Measurements from ENCODE around the gene BLACAT1.

The BLACAT1 gene

DNA sequence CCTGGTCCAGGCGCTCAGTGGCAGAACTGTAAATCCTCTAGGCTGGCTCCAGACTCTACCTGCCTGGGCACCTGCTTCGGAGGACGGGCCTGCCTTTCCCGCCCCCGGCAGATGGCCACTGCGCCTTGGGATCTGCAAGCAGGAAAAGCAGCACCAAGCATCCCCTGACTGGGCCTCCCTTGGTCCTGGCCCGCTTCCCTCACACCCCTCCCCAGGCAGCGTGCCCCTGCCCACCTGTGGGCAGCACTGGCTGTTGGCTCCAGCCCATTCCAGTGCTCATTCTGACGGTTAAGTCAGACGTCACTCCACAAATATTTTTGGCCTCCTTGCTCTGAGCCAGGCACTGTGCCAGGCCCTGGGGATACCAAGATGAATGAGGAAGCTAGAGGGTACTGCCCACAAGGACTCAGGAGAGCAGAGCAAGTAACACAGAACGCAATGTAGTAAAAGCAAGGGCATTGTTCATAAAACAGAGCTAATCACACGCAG is 22.0 kb upstream of the BLACAT1 start:
- TF ChIP-seq, protein P1, sequence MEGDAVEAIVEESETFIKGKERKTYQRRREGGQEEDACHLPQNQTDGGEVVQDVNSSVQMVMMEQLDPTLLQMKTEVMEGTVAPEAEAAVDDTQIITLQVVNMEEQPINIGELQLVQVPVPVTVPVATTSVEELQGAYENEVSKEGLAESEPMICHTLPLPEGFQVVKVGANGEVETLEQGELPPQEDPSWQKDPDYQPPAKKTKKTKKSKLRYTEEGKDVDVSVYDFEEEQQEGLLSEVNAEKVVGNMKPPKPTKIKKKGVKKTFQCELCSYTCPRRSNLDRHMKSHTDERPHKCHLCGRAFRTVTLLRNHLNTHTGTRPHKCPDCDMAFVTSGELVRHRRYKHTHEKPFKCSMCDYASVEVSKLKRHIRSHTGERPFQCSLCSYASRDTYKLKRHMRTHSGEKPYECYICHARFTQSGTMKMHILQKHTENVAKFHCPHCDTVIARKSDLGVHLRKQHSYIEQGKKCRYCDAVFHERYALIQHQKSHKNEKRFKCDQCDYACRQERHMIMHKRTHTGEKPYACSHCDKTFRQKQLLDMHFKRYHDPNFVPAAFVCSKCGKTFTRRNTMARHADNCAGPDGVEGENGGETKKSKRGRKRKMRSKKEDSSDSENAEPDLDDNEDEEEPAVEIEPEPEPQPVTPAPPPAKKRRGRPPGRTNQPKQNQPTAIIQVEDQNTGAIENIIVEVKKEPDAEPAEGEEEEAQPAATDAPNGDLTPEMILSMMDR (IDR thresholded peaks at IDR 0.05; ENCODE audit: borderline replicate concordance, insufficient read depth, low read depth, low read length): no peak
- H3K4me3 ChIP-seq (ENCODE audit: low read depth, low read length): no peak overlapping the region

DNA sequence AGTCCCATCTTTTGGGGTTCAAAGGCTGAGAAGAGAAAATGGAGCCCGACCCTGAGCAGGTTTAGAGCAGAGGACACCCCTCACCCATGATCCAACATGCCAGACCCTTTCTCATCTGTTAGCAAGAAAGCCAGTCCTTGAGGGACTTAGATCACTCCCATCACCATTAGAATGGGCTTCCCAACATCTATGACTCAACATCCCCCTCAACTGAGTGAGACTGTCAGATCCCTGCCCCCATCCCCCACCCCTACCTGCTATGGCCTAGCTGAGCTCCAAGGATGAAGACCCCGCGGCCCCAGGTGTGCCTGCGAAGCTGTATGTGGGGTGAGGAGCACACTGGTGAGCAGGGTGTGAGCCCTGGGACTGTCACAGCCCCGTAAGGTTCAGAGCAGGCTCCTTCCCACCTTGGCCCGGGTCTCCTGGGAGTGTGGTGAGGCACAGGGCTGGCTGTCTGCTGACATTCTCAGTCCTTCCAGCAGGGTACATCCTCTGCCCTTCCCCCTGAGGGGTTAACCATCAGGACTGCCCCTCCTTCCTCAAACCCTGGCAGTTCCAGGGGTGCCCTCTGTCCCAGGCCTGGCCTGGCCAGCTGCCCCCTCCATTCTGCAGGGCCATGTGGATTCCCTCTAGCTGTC is 21.4 kb upstream of the BLACAT1 start:
- no peak overlapping the region for H3K4me3 ChIP-seq (ENCODE audit: low read depth, low read length)
- TF ChIP-seq, protein P1 (IDR thresholded peaks at IDR 0.05; ENCODE audit: borderline replicate concordance, insufficient read depth, low read depth, low read length): no peak

DNA sequence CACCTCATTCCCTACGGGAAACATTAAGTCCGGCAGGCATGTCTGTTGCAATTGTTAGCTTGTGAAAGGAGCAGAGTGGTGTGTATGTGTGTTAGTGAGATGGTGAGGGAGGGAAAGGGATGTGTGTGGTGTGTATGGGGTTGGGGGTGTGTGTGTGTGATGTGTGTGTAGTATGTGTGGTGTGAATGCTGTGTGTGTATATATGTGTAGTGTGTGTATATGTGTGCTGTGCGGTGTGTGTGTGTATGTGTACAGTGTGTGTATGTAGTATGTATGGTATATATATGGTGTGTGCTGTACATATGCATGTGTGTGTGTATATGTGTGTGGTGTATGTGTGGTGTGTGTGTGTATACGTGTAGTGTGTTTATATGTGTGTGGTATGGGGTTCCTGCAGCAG is 20.8 kb upstream of the BLACAT1 start:
- H3K4me3 ChIP-seq (ENCODE audit: low read depth, low read length): no peak overlapping the region
- TF ChIP-seq, protein P1 (IDR thresholded peaks at IDR 0.05; ENCODE audit: borderline replicate concordance, insufficient read depth, low read depth, low read length): no peak

DNA sequence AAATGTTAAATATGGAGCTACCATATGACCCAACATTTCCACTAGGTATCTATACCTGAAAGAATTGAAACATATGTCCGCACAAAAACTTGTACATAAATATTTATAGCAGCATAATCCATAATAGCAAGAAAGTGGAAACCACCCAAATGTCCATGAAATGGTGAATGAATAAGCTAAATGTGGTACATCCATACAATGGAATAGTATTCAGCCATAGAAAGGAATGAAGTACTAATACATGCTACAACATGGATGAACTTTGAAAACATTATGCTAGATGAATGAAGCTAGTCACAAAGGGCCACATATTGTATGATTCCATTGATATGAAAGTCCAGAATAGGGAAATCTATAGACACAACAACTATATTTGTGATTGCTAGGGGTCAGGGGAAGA is 20.0 kb upstream of the BLACAT1 start:
- H3K4me3 ChIP-seq (ENCODE audit: low read depth, low read length): no peak overlapping the region
- TF ChIP-seq, protein P1 (IDR thresholded peaks at IDR 0.05; ENCODE audit: borderline replicate concordance, insufficient read depth, low read depth, low read length): no peak

DNA sequence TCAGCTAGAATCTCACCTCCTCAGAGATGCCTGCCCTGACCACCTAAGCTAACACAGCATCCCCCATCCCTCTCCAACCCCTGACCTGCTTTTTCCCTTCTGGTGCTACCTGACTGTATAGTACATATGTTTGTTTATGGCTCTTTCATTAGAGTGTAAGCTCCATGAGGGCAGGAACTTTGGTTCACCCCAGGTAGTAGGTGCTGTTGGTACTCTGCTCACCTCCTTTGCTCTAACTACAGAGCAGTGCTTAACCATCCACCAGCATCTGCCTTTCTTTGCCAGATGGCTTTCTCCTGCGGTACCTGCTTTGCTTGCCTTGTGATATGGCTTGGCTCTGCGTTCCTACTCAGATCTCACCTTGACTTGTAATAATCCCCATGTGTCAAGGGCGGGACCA is 18.7 kb upstream of the BLACAT1 start:
- TF ChIP-seq, protein P1 (IDR thresholded peaks at IDR 0.05; ENCODE audit: borderline replicate concordance, insufficient read depth, low read depth, low read length): no peak
- H3K4me3 ChIP-seq (ENCODE audit: low read depth, low read length): no peak overlapping the region

DNA sequence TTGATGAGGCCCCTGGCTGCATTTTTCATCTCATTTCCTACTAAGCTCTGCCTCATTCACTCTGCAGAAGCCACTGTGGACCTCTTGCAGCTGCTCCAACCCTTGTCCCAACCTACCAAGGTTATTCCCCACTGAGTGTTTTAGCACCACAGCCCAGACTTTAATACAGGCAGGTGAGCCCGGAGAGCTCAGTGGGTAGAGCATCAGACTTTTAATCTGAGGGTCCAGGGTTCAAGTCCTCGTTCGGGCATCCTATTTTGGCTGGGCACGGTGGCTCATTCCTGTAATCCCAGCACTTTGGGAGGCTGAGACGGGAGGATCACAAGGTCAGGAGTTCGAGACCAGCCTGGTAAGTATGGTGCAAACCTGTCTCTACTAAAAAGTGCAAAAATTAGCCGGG is 18.1 kb upstream of the BLACAT1 start:
- TF ChIP-seq, protein P1 (IDR thresholded peaks at IDR 0.05; ENCODE audit: borderline replicate concordance, insufficient read depth, low read depth, low read length): no peak
- no peak overlapping the region for H3K4me3 ChIP-seq (ENCODE audit: low read depth, low read length)

DNA sequence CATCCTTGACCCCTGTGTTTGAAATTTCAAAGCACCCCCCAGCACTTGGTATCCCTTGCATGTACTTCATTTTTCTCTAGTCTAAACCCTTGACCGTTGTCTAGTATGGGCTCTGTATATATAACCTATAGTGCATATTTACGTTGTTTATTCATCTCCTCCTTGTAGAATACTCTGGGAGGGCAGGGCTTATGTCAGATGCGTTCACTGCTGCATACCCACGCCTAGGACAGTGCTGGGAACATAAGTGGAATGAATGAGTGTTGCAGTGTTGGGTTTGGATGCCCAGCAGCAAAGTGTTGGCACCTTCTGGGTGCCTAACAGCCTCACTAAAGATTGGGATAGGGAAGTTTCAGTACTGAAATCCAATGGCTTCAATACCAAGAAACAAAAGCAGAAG is 17.6 kb upstream of the BLACAT1 start:
- TF ChIP-seq, protein P1 (IDR thresholded peaks at IDR 0.05; ENCODE audit: borderline replicate concordance, insufficient read depth, low read depth, low read length): no peak
- H3K4me3 ChIP-seq (ENCODE audit: low read depth, low read length): no peak overlapping the region

All from GM12875 (cell line).